HepG2 (cell line): ENCODE results near the gene MTOR. TPM values are rescaled to one million over a fixed set of nuclear protein-coding genes. Genes with fewer than 3 reads are reported as not detected.

Source experiments
- CENPT ChIP-seq: sonication (generic); formaldehyde crosslinking; IDR thresholded peaks from 2 replicates; pipeline ENCODE4 v1.8.0; 2022; ENCODE audit warnings: low read depth, mild to moderate bottlenecking, moderate library complexity, missing genetic modification reagents
- GTF2F1 ChIP-seq: fragments of 150-350 bp; IDR thresholded peaks from 2 replicates; pipeline ENCODE4 v1.6.1; 2014; ENCODE audit warnings: low read length
- HMG20B ChIP-seq: conservative IDR thresholded peaks from 2 replicates; pipeline ENCODE4 v1.6.1; 2016; ENCODE audit warnings: missing genetic modification reagents, missing compliant biosample characterization
- HNF1B ChIP-seq: sonication (generic); formaldehyde crosslinking; IDR thresholded peaks from 2 replicates; pipeline ENCODE4 v1.5.1; 2020; ENCODE audit warnings: mild to moderate bottlenecking, moderate library complexity, missing genetic modification reagents
- JUND ChIP-seq: sonication (generic); formaldehyde crosslinking; IDR thresholded peaks from 2 replicates; pipeline ENCODE4 v1.8.0; 2022; ENCODE audit warnings: mild to moderate bottlenecking, missing genetic modification reagents
- KDM5B ChIP-seq: sonication (generic); formaldehyde crosslinking; IDR thresholded peaks from 2 replicates; pipeline ENCODE4 v1.4.0; 2020; ENCODE audit warnings: missing genetic modification reagents, mild to moderate bottlenecking, borderline replicate concordance
- NR3C1 ChIP-seq: sonication (generic); formaldehyde crosslinking; IDR thresholded peaks from 2 replicates; pipeline ENCODE4 v1.4.0; 2020; ENCODE audit warnings: missing genetic modification reagents
- RERE ChIP-seq: IDR thresholded peaks from 2 replicates; pipeline ENCODE4 v1.6.1; 2016; ENCODE audit warnings: low read depth, missing genetic modification reagents, missing compliant biosample characterization
- SMAD3 ChIP-seq: sonication (generic); formaldehyde crosslinking; IDR thresholded peaks from 2 replicates; pipeline ENCODE4 v1.4.0; 2020; ENCODE audit warnings: missing genetic modification reagents
- ZBTB20 ChIP-seq: sonication (generic); formaldehyde crosslinking; IDR thresholded peaks from 2 replicates; pipeline ENCODE4 v1.8.1; 2023; ENCODE audit warnings: missing genetic modification reagents, low read depth, mild to moderate bottlenecking, borderline replicate concordance
- ZNF337 ChIP-seq: sonication (generic); formaldehyde crosslinking; IDR thresholded peaks from 2 replicates; pipeline ENCODE4 v1.5.1; 2020; ENCODE audit warnings: missing genetic modification reagents, low read depth, mild to moderate bottlenecking, borderline replicate concordance
- ZNF33B ChIP-seq: sonication (generic); formaldehyde crosslinking; IDR thresholded peaks from 2 replicates; pipeline ENCODE4 v1.5.1; 2020; ENCODE audit warnings: mild to moderate bottlenecking, missing genetic modification reagents
- ZNF34 ChIP-seq: sonication (generic); formaldehyde crosslinking; IDR thresholded peaks from 2 replicates; pipeline ENCODE4 v1.4.0; 2020; ENCODE audit warnings: mild to moderate bottlenecking, missing genetic modification reagents, borderline replicate concordance
- ZNF674 ChIP-seq: sonication (generic); formaldehyde crosslinking; IDR thresholded peaks from 2 replicates; pipeline ENCODE4 v1.5.0; 2020; ENCODE audit warnings: low read depth, mild to moderate bottlenecking, missing genetic modification reagents
- ZNF775 ChIP-seq: sonication (generic); formaldehyde crosslinking; IDR thresholded peaks from 2 replicates; pipeline ENCODE4 v1.4.0; 2020; ENCODE audit warnings: missing genetic modification reagents, mild to moderate bottlenecking, moderate library complexity, borderline replicate concordance
- ZNF816 ChIP-seq: sonication (generic); formaldehyde crosslinking; IDR thresholded peaks from 2 replicates; pipeline ENCODE4 v1.8.0; 2022; ENCODE audit warnings: missing genetic modification reagents, mild to moderate bottlenecking, borderline replicate concordance
- ZSCAN22 ChIP-seq: sonication (generic); formaldehyde crosslinking; IDR thresholded peaks from 2 replicates; pipeline ENCODE4 v1.4.0; 2020; ENCODE audit warnings: mild to moderate bottlenecking, missing genetic modification reagents
- polyA plus RNA-seq, 8 experiments: library from polyadenylated mRNA; depleted of rRNA in 3 of 8; stranded (reverse) in 7 of 8; unstranded in 1 of 8; fragments of >200 nt; fragmentation: Illumina TruSeq in 4 of 8; extraction: Trizol in 4 of 8; gene quantifications; 2 replicates each; pipeline versions ENCODE4 v1.2.1 to v1.2.3, GENCODE V29; 2011 to 2016; ENCODE audit warnings: low read depth in 4 of 8, missing spikeins in 1 of 8, mixed read lengths in 1 of 8; ENCODE audit not compliant: insufficient read depth in 1 of 8
- total RNA-seq, 5 experiments: library from RNA; depleted of rRNA; stranded (reverse); fragments of >200 nt; fragmentation: Illumina TruSeq; extraction: Trizol; gene quantifications; 2 replicates each; pipeline ENCODE4 v1.2.3, GENCODE V29; 2016; ENCODE audit warnings: low read depth in 1 of 5
- TF ChIP-seq, protein P1 (sequence below): sonication (generic); formaldehyde crosslinking; IDR thresholded peaks from 2 replicates; pipeline ENCODE4 v1.5.0; 2020; ENCODE audit warnings: missing genetic modification reagents
- TF ChIP-seq, protein P2 (sequence below): sonication (generic); formaldehyde crosslinking; IDR thresholded peaks from 2 replicates; pipeline ENCODE4 v1.4.0; 2020; ENCODE audit warnings: missing genetic modification reagents, low read depth, mild to moderate bottlenecking, borderline replicate concordance

Gene MTOR
- total and polyA plus RNA-seq, 2 of the 13 experiments (the other 11 are each of a cell fraction or from before 2014, with no cell fraction given): 24.6 to 34.6 TPM

DNA sequence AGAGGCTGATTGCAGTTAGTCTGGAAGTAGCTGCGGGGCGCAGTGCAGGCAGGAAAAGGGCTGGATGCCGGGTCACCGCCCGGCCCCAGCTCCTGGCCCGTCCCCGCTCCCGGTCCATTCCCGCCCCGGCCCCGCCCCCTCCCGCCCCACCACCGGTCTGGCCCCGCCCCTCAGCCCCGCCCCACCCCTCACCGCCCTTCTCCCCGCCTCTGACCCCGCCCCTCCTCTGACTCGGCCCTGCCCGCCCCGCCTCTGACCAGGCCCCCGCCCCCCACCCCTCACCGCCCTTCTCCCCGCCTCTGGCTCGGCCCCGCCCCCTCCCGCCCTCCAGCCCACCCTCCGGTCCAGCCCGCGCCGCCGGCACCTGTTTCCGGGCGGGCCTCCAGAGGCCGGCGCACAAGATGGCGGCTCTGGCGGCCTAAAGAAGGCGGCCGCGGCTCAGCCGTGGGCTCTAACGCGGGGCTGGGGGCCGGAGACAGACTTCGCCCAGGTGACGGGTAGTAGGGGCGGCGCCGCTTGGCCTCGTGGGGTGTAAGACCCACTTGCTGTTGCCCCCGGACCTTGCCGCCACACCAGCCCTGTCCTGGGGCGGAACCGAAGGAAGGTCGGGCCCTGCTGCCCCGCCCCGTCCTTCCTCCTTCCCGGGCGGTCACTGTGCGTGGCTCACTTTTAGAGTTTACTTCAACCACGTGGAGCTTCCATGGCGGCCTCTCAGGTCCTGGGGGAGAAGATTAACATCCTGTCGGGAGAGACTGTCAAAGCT, 10.7 kb upstream of the MTOR start, which contains the start of gene UBIAD1 (continued):
- TF ChIP-seq, protein P1, sequence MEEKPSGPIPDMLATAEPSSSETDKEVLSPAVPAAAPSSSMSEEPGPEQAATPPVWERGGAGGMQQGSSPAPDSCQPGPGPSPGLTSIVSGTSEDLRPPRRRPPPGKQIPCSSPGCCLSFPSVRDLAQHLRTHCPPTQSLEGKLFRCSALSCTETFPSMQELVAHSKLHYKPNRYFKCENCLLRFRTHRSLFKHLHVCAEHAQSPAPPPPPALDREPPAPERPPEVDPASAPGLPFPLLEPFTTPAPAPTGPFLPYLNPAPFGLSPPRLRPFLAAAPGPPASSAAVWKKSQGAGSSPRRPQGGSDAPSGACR (CRISPR knock-in tag): 0 out of 2 replicates have a peak, but pooled peaks have one; percentile 30
- TF ChIP-seq HNF1B (peak; percentile 57; the same call in 1 of the 2 replicates), ZSCAN22 (no peak), ZBTB20 (peak; percentile 45; the same call in 1 of the 2 replicates), RERE (CRISPR knock-in tag) (no peak), KDM5B (CRISPR knock-in tag) (peak; percentile 78; the same call in 1 of the 2 replicates), NR3C1 (no peak), SMAD3 (CRISPR knock-in tag) (no peak), ZNF775 (no peak), ZNF674 (CRISPR knock-in tag) (no peak), ZNF816 (no peak), ZNF337 (CRISPR knock-in tag) (no peak), GTF2F1 (no peak), HMG20B (no peak), ZNF33B (peak; percentile 58; the same call in 1 of the 2 replicates), JUND (CRISPR knock-in tag) (no peak), ZNF34 (no peak), CENPT (CRISPR knock-in tag) (no peak)
- TF ChIP-seq, protein P2, sequence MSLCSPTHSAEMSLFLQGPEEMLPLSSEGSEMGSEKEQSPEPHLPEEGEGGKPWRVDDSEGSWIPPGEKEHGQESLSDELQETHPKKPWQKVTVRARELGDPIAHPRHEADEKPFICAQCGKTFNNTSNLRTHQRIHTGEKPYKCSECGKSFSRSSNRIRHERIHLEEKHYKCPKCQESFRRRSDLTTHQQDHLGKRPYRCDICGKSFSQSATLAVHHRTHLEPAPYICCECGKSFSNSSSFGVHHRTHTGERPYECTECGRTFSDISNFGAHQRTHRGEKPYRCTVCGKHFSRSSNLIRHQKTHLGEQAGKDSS (CRISPR knock-in tag): peak; percentile 69
